Hepatocyte (in vitro differentiated cells): Measurements from ENCODE around the gene TSHB.

ENCODE experiments used
- EZH2 ChIP-seq: fragments of 200-600 bp; sonication (generic); IDR thresholded peaks from 2 replicates; pipeline ENCODE4 v1.6.1; 2016; ENCODE audit warnings: antibody characterized with exemption, mild to moderate bottlenecking, borderline replicate concordance
- TF ChIP-seq, protein P1 (sequence below): fragments of 200-600 bp; sonication (generic); IDR thresholded peaks from 2 replicates; pipeline ENCODE4 v1.5.1; 2016; ENCODE audit warnings: antibody characterized with exemption, mild to moderate bottlenecking; ENCODE audit not compliant: poor library complexity

DNA sequence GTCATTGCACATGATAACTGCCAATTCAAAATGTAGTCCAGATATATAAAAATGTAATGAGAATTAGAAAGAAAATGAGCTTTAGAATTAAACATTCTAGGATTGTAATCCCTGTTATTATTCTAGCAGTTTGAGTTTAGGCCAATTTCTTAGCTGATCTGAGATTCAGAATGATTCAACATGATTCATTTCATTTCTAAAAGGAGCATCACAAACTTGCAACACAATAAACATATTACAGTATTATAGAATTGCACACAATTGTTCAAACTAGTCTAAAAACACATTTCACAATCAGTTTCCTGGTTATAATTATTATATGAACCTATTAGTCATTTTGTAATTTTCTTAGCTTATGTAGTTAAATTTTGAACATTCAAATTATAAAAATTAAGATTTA is 43.3 kb upstream of the TSHB start:
- no peak for TF ChIP-seq EZH2
- TF ChIP-seq, protein P1, sequence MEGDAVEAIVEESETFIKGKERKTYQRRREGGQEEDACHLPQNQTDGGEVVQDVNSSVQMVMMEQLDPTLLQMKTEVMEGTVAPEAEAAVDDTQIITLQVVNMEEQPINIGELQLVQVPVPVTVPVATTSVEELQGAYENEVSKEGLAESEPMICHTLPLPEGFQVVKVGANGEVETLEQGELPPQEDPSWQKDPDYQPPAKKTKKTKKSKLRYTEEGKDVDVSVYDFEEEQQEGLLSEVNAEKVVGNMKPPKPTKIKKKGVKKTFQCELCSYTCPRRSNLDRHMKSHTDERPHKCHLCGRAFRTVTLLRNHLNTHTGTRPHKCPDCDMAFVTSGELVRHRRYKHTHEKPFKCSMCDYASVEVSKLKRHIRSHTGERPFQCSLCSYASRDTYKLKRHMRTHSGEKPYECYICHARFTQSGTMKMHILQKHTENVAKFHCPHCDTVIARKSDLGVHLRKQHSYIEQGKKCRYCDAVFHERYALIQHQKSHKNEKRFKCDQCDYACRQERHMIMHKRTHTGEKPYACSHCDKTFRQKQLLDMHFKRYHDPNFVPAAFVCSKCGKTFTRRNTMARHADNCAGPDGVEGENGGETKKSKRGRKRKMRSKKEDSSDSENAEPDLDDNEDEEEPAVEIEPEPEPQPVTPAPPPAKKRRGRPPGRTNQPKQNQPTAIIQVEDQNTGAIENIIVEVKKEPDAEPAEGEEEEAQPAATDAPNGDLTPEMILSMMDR: no peak
